Vagina (tissue), 2 donors: ENCODE measurements around the gene SBF2.

Source experiments
- POLR2A ChIP-seq, 2 donors: fragments of 450-650 bp; IDR thresholded peaks; one replicate each; pipeline ENCODE4 v1.6.1; 2017; ENCODE audit warnings: antibody characterized with exemption in 2 of 2, mild to moderate bottlenecking in 2 of 2, moderate library complexity in 2 of 2
- POLR2AphosphoS5 ChIP-seq, 2 donors: sonication (generic); formaldehyde crosslinking; IDR thresholded peaks; one replicate each; pipeline ENCODE4 v1.9.0; 2017; ENCODE audit warnings: antibody characterized with exemption in 2 of 2, mild to moderate bottlenecking in 2 of 2, low read depth in 1 of 2; ENCODE audit not compliant: insufficient read depth in 1 of 2
- TF ChIP-seq, protein P1 (sequence below), 3 experiments: fragments of 450-650 bp in 2 of 3; fragments of 200-600 bp in 1 of 3; sonication (generic) in 1 of 3; IDR thresholded peaks; one replicate each; pipeline ENCODE4 v1.5.1; 2017 to 2019; ENCODE audit warnings: antibody characterized with exemption in 3 of 3, mild to moderate bottlenecking in 2 of 3, moderate library complexity in 2 of 3

DNA sequence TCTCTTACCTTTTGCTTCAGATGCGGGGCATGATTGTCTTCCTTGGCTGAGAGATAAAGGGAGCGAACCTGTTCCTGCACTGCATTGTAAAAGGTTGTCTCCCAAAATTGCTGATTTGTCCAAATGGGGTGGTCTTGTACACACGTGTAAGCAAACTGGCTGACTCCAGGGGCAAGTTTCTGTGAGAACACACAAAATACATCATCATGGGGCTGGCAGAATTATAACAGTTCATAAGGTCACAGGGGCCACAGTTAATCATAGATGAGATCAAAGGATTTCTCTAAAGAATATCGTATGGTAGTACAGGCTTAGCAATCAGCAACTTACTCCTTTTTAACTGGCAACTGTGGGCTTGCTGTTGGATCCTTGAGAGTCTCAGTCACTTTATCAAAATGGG is 435.8 kb downstream of the SBF2 start:
- TF ChIP-seq POLR2AphosphoS5 (IDR thresholded peaks at IDR 0.05; ENCODE audit: insufficient read depth in 1 of 2, low read depth in 1 of 2): no peak
- no peak for TF ChIP-seq POLR2A (IDR thresholded peaks at IDR 0.05)
- TF ChIP-seq, protein P1, sequence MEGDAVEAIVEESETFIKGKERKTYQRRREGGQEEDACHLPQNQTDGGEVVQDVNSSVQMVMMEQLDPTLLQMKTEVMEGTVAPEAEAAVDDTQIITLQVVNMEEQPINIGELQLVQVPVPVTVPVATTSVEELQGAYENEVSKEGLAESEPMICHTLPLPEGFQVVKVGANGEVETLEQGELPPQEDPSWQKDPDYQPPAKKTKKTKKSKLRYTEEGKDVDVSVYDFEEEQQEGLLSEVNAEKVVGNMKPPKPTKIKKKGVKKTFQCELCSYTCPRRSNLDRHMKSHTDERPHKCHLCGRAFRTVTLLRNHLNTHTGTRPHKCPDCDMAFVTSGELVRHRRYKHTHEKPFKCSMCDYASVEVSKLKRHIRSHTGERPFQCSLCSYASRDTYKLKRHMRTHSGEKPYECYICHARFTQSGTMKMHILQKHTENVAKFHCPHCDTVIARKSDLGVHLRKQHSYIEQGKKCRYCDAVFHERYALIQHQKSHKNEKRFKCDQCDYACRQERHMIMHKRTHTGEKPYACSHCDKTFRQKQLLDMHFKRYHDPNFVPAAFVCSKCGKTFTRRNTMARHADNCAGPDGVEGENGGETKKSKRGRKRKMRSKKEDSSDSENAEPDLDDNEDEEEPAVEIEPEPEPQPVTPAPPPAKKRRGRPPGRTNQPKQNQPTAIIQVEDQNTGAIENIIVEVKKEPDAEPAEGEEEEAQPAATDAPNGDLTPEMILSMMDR (IDR thresholded peaks at IDR 0.05): no peak
